Measurements from ENCODE around the gene FGF1. TPM values are rescaled to one million over a fixed set of nuclear protein-coding genes. Genes with fewer than 3 reads are reported as not detected.

The FGF1 gene
- total and polyA plus RNA-seq, 2 donors (not counting 1 experiment from before 2014, with no cell fraction given): not detected

GRCh38 chr5:142615948-142616347, 69.9 kb downstream of the FGF1 start:
- CTCF ChIA-PET: no interaction called here
- H3K4me3 ChIP-seq (ENCODE audit: control extremely low read depth in 1 of 5, extremely low read depth in 1 of 5, insufficient read depth in 1 of 5, low read depth in 2 of 5, low read length in 4 of 5): no peak overlapping the region
- intact Hi-C loops (cut with micrococcal nuclease): loop anchor here (2.0 kb wide), 1 partner anchor 69 kb away; no protein-coding TSS in a partner anchor
- no peaks in the 10 kb centered on the region for H3K4me1 Mint-ChIP-seq
- TF ChIP-seq EZH2 (IDR thresholded peaks at IDR 0.05; ENCODE audit: borderline replicate concordance, insufficient read depth, low read depth, low read length, poor library complexity, severe bottlenecking) (no peak), CTCF (IDR thresholded peaks at IDR 0.05) (no peak)
- ATAC-seq (ENCODE audit: low read depth): no peak
- no peaks in the 10 kb centered on the region for H3K36me3 ChIP-seq (replicated peaks in 1 of 2; ENCODE audit: control extremely low read depth in 1 of 2, control insufficient read depth in 1 of 2, extremely low read depth in 1 of 2, insufficient read depth in 2 of 2, low read length in 1 of 2)
- no peaks in the 10 kb centered on the region for H3K4me1 ChIP-seq (ENCODE audit: control insufficient read depth in 2 of 2, insufficient read depth in 2 of 2, low read length in 2 of 2)
- DNase-seq: no peak
- H3K9me3 ChIP-seq (ENCODE audit: control extremely low read depth in 1 of 3, control insufficient read depth in 2 of 3, insufficient read depth in 1 of 3, low read length in 2 of 3): peaks cover 0 to 2% (median 0%) of the 10 kb centered on the region in 3 donors
- no peaks in the 10 kb centered on the region for H4K20me1 ChIP-seq (ENCODE audit: control insufficient read depth, insufficient read depth, low read length, poor library complexity, severe bottlenecking)
- H3K4me3 Mint-ChIP-seq: no peak overlapping the region
- H3K27me3 Mint-ChIP-seq: peaks cover 35% of the 10 kb centered on the region
- 88% methylated on average over 1 of the region's 2 CpGs for WGBS (ENCODE audit: insufficient coverage)
- H3K9me3 Mint-ChIP-seq (ENCODE audit: insufficient read depth): no peaks in the 10 kb centered on the region
- no peak overlapping the region for H3K27ac ChIP-seq (ENCODE audit: low read length in 2 of 2)
- no peak overlapping the region for H3K4me2 ChIP-seq (replicated peaks; ENCODE audit: low read depth, low read length, poor library complexity, severe bottlenecking)
- no peak overlapping the region for H2AFZ ChIP-seq (ENCODE audit: insufficient read depth, low read depth, low read length, poor library complexity, severe bottlenecking)
- peaks cover 0 to 10% (median 0%) of the 10 kb centered on the region in 4 experiments for H3K27me3 ChIP-seq (replicated peaks in 1 of 4; ENCODE audit: control extremely low read depth in 1 of 4, control insufficient read depth in 3 of 4, insufficient read depth in 4 of 4, low read length in 3 of 4)
- no peak overlapping the region for H3K27ac Mint-ChIP-seq
- no peaks in the 10 kb centered on the region for H3K79me2 ChIP-seq (ENCODE audit: control insufficient read depth, insufficient read depth, low read length)
- POLR2A ChIA-PET: no interaction called here
- H3K9ac ChIP-seq (ENCODE audit: low read length): no peak overlapping the region

GRCh38 chr5:142614054-142614453, 71.8 kb downstream of the FGF1 start:
- Histone ChIP-seq H2AFZ (ENCODE audit: insufficient read depth, low read depth, low read length, poor library complexity, severe bottlenecking) (no peak overlapping the region), H4K20me1 (ENCODE audit: control insufficient read depth, insufficient read depth, low read length, poor library complexity, severe bottlenecking) (no peaks in the 10 kb centered on the region), H3K27ac (ENCODE audit: low read length in 2 of 2) (no peak overlapping the region), H3K4me1 (ENCODE audit: control insufficient read depth in 2 of 2, insufficient read depth in 2 of 2, low read length in 2 of 2) (no peaks in the 10 kb centered on the region), H3K4me2 (replicated peaks; ENCODE audit: low read depth, low read length, poor library complexity, severe bottlenecking) (no peak overlapping the region), H3K27me3 (replicated peaks in 1 of 4; ENCODE audit: control extremely low read depth in 1 of 4, control insufficient read depth in 3 of 4, insufficient read depth in 4 of 4, low read length in 3 of 4) (peaks cover 0 to 10% (median under 1%) of the 10 kb centered on the region in 4 experiments), H3K9ac (ENCODE audit: low read length) (no peak overlapping the region), H3K36me3 (replicated peaks in 1 of 2; ENCODE audit: control extremely low read depth in 1 of 2, control insufficient read depth in 1 of 2, extremely low read depth in 1 of 2, insufficient read depth in 2 of 2, low read length in 1 of 2) (no peaks in the 10 kb centered on the region), H3K79me2 (ENCODE audit: control insufficient read depth, insufficient read depth, low read length) (no peaks in the 10 kb centered on the region), H3K9me3 (ENCODE audit: control extremely low read depth in 1 of 3, control insufficient read depth in 2 of 3, insufficient read depth in 1 of 3, low read length in 2 of 3) (no peaks in the 10 kb centered on the region), H3K4me3 (ENCODE audit: control extremely low read depth in 1 of 5, extremely low read depth in 1 of 5, insufficient read depth in 1 of 5, low read depth in 2 of 5, low read length in 4 of 5) (no peak overlapping the region)
- TF ChIP-seq CTCF (IDR thresholded peaks at IDR 0.05) (no peak), EZH2 (IDR thresholded peaks at IDR 0.05; ENCODE audit: borderline replicate concordance, insufficient read depth, low read depth, low read length, poor library complexity, severe bottlenecking) (no peak)
- DNase-seq (no peak), ATAC-seq (ENCODE audit: low read depth) (no peak)
- Mint-ChIP-seq H3K27me3 (peaks cover 35% of the 10 kb centered on the region), H3K27ac (no peak overlapping the region), H3K9me3 (ENCODE audit: insufficient read depth) (no peaks in the 10 kb centered on the region), H3K4me3 (no peak overlapping the region), H3K4me1 (no peaks in the 10 kb centered on the region)
- ChIA-PET CTCF (interaction anchor here (0.8 to 2.0 kb wide), 2 partner anchors 12 to 275 kb away, joined by 5 read pairs; no protein-coding TSS in a partner anchor), POLR2A (no interaction called here)
- intact Hi-C loops (cut with micrococcal nuclease): loop anchor here (2.0 kb wide), 1 partner anchor 67 kb away; no protein-coding TSS in a partner anchor
- 73% methylated on average over 3 of the region's 7 CpGs for WGBS (ENCODE audit: insufficient coverage)
